Medulla oblongata (tissue), 1 donor: Measurements from ENCODE around the gene SLC35E1.
A peak's percentile ranks its signal among the peaks of the same experiment; 100 is the strongest.
"Not testable (repeated sequence)": the region's sequence is repeated elsewhere in the genome, so short reads cannot be mapped to it uniquely, and the experiment has no call there.

ENCODE experiments used
- DNase-seq: peaks from one replicate; pipeline ENCODE4 v3.0.0-alpha.2; 2015; ENCODE audit errors: extremely low spot score

Gene SLC35E1

DNA sequence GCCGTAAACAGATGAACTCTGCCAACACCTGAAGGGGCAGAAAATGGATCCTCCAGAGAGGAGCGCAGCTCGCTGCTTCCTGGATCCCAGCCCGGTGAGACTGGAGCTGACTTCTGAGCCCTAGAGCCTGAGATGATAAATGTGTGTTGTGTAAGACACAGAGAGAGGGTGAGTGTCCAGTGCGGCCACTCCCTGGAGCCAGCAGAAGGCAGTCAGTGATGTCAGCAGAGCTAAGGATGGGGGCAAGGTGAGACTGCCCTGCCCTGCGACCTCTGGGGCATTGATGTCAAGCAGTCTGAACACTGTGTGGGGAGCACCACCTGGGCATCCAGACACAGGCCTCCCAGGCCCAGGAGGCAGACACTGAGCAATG, 9.7 kb upstream of the SLC35E1 start:
- no peak for DNase-seq

DNA sequence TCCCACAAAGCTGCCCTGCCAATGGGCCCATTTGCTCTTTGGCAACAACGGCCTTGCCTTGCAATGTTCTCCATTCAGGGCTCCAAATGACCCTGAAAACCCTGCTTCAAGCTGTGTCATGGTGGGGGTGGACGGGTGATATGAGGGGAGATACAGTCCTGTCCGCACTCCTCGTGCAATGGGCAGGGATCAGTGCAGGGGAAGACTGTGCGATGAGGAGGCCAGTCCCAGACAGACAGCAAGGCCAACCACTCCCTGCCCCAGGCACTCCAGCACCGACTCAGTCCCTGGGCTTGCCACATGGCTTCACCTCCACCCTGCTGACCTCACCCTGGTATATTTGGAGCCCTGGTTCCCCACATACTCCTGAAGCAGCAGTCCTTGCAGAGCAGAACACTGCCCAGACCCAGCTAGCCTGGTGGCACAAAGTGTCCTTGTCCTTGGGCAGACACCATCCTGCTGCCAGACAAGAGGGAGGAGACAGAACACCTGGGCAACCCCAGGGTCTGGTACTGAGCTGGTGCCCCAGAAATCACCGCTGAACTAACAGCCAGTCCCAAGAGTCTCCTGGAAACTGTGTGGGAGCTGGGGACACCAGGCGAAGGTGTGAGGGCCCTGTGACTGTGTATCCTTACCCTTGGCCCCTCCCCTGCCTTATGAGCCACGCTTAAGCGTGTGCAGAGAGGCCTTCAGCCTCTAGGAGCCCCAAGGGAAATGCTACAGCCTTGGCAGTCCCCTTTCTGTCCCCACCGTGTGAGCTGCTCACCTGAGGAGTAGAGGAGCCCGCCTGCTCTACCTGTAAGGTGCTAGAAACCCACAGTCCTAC, 9.1 kb upstream of the SLC35E1 start:
- DNase-seq, result no peak

GRCh38 chr19:16579381-16579780, 7.2 kb upstream of the SLC35E1 start:
- DNase-seq, result no peak

DNA sequence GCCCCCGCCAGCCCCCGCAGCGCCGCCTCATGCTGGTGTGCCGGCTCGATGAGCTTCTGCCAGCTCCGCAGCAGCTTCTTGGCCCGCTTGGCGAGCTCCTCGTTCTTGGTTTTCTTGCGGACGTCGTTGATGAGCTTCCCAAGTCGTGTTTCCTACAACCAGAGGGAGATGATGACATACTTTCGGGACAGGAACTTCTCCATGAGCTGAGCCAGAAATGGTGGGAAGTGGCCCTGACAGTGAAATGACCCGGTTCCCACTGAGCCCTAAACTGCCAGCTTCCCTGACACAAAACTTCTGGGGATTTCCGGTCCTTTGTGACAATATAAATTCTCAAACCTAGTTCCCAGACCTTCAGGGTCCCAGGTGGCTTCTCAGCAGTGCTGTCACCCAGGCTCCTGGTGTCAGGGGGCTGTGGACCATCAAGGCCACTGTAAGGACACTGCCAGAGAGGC, 5.3 kb upstream of the SLC35E1 start:
- no peak for DNase-seq

- DNase-seq, result no peak
These were observed 4.7 kb upstream of the SLC35E1 start for GRCh38 chr19:16576690-16577530.

- DNase-seq, result no peak
These were observed 3.9 kb upstream of the SLC35E1 start for GRCh38 chr19:16575861-16576689.

DNA sequence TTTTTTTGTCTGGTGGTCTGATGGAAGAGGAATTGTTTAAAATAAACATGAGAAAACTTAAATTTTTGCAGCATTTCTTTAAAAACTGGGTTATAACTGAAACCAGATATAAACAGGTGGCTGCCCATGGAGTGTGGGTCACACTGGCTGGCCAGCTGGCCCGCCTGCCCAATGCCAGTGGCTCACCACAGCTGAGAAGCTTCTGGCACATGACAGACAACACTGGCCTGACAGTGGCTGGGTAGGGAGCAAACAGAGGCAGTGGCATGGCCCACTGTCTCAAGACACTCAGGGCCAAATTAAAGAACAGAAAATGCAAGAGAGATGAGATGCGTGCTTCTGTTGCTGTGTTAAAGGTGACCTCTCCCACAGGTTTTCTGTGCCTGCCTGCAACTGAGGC, 3.1 kb upstream of the SLC35E1 start:
- no peak for DNase-seq

GRCh38 chr19:16573925-16574324, 1.7 kb upstream of the SLC35E1 start:
- DNase-seq, result no peak

DNA sequence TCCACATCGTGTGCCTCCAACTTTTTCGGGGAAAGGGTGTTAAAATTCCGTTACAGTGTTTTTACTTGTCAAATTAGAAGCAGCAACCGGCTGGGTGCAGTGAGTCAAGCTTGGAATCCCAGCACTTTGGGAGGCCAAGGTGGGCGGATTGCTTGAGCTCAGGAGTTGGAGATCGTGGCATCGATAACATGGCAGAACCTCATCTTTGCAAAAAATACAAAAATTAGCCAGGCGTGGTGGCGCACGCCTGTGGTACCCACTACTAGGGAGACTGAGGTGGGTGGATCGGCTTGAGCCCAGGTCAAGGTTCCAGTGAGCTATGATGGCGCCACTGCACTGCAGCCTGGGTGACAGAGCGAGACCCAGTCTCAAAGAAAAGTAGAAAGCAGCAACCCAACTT, 1.1 kb upstream of the SLC35E1 start:
- no peak for DNase-seq

DNA sequence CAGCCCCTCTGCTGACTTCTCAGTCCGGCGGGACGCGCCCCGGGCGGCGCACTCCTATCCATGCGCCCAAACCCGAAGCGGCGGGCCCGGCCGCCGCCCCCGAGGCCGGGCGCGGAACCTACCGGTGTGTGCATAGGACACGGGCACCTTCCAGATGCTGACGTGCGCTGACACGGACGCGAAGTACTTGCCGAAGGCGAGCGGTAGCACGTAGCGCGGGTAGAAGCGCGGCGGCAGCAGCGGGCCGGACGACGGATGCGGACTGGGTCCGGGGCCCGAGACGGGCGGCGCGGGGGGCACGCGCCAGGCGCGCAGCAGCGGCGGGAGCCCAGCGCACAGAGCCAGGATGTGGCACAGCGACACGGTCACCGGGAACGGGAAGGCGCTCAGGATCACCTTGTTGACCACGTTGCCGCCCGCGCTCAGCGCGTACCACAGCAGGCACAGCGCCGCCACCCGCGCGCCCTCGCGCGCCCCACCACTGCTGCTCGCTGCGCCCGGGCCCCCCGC, 338 bp downstream of the SLC35E1 start:
- no peak for DNase-seq

DNA sequence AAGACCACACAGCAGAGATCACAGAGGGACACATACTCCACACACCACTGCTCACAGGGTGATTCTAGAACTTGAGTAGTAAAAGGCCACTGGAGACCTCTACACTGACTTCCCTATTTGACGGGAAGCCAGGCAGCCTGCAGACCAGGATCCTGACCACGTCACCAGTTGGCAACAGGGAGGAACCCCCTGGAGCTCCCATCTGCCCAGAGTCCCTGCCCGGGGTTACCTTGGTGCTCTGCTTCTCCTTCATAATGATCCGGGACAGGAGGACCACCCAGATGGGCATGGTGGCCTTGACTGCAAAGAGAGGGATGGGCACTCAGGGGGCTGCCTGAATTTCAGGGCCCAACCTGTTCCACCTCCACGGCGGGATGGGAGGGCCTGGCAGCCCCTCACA, 932 bp downstream of the SLC35E1 start:
- peak; percentile 40 for DNase-seq

DNA sequence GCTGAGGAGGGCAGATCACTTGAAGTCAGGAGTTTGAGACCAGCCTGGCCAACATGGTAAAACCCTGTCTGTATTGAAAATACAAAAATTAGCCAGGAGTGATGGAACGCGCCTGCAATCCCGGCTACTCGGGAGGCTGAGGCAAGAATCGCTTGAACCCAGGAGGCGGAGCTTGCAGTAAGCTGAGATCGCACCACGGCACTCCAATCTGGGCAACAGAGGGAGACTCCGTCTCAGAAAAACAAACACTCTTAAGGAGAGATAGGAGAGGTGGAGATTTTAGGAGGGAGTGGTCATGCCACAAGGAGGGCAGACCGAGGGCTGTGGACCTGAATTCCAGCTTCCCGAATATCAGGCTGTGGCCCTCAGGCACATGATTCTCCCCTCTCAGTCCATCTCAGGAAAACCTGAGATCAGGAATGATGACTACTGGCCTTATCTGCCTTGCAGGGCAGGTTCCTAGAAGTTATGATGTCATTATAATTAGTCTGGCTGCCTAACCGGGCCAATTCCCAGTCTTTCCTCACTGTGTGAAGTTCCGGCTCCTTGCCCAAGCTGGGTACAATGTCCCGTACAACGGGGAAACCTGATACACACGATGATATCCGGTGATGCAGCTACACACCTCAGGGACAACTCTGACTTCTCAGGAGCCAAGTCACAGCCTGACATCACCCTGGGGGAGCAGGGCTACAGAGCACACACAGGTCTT, 2.5 kb downstream of the SLC35E1 start:
- DNase-seq, result no peak

- DNase-seq, result no peak
These were observed 5.5 kb downstream of the SLC35E1 start for GRCh38 chr19:16566702-16567101.

DNA sequence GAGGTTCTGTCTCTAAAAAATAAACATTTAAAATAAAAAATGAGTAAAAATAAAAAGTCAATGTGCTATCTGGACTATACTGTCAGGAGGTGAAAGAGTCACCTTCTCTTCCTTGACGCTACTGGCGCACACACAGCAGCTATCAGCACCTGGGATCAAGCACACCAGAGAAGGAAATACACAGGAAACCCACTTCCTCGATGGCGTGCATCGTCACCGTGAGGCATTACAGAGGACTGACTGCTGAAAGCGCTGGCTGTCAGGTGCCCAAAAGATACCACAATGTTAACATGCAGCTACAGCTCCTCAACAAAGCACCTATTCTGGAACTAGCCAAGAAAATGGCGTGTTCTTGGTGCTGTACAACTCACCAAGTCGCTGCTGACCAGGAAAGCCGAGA, 6.1 kb downstream of the SLC35E1 start:
- DNase-seq, result no peak

DNA sequence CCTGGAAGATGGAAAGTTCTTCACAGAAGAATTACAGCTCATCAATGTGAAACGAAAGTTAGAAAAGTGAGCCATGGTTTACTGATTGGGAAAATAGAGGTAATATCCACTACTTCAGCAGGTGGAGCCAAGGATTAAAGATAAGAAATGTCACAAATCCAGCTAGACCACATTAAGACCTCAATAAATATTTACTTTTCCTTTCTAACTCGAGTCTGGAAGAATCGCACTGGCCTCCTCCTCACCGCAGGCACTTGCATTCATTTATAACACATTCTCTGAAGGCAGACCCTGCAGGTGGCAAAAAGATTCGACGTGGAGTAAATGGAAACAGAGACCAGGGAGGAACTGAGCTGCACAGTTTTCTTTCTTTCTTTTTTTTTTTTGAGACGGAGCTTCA, 7.4 kb downstream of the SLC35E1 start:
- no peak for DNase-seq

DNA sequence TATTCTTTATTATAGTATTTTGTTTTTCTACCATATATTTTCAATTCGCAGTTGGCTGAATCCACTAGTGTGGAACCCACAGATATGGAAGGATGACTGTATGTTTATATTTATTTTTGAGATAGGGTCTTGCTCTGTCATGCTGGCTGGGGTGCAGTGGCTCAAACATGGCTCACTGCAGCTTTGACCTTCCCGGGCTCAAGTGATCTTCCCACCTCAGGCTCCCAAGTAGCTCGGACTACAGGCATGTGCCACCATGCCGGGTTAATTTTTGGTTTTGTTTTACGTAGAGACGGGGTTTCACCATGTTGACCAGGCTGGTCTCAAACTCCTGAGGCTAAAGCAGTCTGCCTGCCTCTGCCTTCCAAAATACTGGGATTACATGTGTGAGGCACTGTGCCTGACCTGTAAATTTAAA, 9.6 kb downstream of the SLC35E1 start:
- DNase-seq, result no peak

DNA sequence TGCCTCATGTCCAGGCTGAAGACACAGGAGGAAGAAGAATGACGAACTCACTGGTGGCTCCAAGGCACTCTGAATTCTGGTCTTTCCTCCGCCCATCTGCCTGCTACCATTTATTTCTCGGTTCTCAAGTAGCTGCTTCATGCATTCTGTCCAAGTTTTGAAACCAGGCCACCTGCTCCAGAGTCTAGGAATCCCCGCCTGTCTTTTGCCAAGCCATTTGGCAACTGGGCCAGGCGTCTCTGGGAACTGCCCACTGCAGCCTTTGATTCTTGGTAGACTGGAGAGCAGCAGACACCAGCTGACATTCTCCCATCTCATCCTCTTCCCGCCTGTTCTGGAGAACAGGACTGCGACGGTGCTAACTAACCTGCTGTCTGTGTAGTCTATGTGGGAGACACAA, 10.8 kb downstream of the SLC35E1 start:
- DNase-seq, result peak; percentile 82

DNA sequence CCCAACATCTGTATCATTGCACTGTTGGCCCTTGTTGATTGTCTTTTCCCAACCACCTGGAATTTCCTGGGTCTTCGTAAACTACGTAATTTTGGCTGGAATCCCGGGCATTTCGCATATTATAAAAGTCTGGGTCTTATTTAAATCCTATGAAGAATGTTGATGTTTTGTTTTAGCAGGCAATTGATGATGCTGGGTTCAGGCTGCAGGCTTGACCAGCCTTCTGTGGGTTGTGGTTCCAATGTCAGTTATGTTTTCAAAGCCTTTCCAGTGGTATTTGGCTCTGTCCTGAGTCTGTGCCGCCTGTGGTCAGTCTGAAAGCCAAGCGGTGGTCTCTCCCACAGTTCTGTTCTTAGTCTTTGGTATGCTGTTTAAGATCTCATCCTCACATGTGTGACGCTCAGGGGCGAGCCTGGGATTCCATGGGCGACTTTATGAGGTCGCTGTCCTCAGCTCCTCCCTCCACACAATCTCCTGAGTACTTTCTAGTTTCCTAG, 12.4 kb downstream of the SLC35E1 start:
- no peak for DNase-seq

GRCh38 chr19:16554776-16555175, 17.4 kb downstream of the SLC35E1 start:
- DNase-seq, result no peak

DNA sequence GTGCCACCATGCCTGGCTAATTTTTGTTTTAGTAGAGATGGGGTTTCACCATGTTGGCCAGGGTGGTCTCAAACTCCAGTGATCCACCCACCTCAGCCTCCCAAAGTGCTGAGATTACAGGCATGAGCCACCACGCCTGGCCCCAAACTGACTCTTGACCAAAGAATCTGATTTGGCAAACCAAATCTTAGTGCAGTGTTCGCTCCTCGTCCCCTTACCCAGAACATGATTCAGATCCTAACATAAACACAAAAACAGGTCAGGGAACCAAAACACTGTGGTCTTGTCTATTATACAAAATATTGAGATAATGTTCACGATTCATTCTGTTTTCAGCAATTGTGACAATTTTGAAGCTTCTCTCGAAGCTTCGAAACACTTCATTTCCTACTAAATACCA, 20.3 kb downstream of the SLC35E1 start:
- not testable (repeated sequence) for DNase-seq

GRCh38 chr19:16548956-16549355, 23.3 kb downstream of the SLC35E1 start:
- DNase-seq, result no peak
